RWPE1 (cell line): Measurements from ENCODE around the gene GPR137.

Experiments used
- CTCF ChIA-PET: fragments of 350-600 bp; sonication (Branson Sonifier 250); formaldehyde crosslinking; extraction: SDS; loops from one replicate; lab custom pipeline; 2021; lab: Yijun Ruan, JAX
- POLR2A ChIA-PET: fragments of 400-600 bp; formaldehyde crosslinking; extraction: SDS; loops from one replicate; lab custom pipeline; 2020; ENCODE audit warnings: antibody characterized with exemption; ENCODE audit not compliant: low non-redundant PET; lab: Yijun Ruan, JAX
- DNase-seq: peaks from one replicate; pipeline ENCODE4 v3.0.0; 2012; ENCODE audit warnings: low spot score
- H3K27ac ChIP-seq: fragments of 450-650 bp; 2 replicates; pipeline ENCODE4 v1.5.1; 2017
- TF ChIP-seq, protein P1 (sequence below): fragments of 450-650 bp; conservative IDR thresholded peaks from 2 replicates; pipeline ENCODE4 v1.5.1; 2017; ENCODE audit warnings: low read depth, mild to moderate bottlenecking

GPR137 gene

DNA sequence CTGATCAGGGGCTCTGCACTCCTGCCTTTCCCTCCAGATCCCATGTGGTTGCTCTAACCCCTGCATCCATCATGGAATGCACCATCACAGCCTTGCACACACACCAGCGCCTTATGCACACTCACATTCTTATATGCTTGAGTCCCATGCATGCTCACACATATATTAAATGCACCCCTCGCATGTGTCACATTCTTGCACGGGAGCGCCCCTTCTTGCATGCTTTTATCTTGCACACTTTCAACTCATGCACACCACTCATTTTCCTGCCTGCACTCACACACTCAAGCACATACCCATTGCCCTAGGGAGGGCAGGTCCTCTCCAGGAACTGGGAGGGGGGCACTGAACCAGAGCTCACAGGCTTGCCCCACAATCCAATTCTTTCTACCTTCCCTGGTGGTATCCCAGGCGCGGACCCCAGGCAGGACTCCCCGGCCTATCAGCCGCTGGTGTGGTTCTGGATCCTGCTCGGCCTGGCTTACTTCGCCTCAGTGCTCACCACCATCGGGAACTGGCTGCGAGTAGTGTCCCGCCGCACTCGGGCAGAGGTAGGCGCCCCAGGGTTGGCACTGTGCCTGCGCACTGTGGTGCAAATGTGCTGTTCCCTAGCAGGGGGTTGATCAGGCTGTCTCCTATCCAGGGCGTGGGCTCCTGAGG lies 12.2 kb downstream of the GPR137 start:
- POLR2A ChIA-PET, result no interaction called here
- CTCF ChIA-PET, result no interaction called here
- no peak for DNase-seq
- TF ChIP-seq, protein P1, sequence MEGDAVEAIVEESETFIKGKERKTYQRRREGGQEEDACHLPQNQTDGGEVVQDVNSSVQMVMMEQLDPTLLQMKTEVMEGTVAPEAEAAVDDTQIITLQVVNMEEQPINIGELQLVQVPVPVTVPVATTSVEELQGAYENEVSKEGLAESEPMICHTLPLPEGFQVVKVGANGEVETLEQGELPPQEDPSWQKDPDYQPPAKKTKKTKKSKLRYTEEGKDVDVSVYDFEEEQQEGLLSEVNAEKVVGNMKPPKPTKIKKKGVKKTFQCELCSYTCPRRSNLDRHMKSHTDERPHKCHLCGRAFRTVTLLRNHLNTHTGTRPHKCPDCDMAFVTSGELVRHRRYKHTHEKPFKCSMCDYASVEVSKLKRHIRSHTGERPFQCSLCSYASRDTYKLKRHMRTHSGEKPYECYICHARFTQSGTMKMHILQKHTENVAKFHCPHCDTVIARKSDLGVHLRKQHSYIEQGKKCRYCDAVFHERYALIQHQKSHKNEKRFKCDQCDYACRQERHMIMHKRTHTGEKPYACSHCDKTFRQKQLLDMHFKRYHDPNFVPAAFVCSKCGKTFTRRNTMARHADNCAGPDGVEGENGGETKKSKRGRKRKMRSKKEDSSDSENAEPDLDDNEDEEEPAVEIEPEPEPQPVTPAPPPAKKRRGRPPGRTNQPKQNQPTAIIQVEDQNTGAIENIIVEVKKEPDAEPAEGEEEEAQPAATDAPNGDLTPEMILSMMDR, result no peak
- H3K27ac ChIP-seq, result peak overlapping the region; percentile 42; the same call in 1 of the 2 replicates

DNA sequence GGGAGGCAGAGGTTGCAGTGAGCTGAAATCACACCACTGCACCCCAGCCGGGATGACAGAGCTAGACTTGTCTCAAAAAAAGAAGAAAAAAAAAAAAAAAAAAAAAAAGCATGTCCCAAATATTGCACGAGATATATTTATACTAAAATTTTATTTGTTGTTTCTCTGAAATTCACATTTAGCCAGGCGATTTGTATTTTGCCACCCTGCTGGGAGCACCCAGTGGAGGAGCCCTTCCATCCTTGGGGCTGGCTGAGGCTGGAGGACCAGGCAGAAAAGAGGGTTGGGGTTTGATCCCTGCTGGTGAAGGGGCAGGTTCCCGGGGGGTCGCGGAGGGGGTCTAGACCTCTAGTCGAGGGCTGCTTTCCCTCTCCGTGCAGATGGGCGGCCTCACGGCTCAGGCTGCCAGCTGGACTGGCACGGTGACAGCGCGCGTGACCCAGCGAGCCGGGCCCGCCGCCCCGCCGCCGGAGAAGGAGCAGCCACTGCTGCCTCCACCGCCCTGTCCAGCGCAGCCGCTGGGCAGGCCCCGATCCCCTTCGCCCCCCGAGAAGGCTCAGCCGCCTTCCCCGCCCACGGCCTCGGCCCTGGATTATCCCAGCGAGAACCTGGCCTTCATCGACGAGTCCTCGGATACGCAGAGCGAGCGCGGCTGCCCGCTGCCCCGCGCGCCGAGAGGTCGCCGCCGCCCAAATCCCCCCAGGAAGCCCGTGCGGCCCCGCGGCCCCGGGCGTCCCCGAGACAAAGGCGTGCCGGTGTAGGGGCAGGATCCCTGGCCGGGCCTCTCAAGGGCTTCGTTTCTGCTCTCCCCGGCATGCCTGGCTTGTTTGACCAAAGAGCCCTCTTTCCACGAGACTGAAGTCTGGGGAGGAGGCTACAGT lies 13.6 kb downstream of the GPR137 start:
- CTCF ChIA-PET, result interaction anchor here (0.7 kb wide), 1 partner anchor 34 kb away, joined by 5 read pairs; no protein-coding TSS in a partner anchor
- peak overlapping the region; percentile 42 for H3K27ac ChIP-seq
- POLR2A ChIA-PET, result no interaction called here
- DNase-seq, result no peak
- TF ChIP-seq, protein P1, result no peak

DNA sequence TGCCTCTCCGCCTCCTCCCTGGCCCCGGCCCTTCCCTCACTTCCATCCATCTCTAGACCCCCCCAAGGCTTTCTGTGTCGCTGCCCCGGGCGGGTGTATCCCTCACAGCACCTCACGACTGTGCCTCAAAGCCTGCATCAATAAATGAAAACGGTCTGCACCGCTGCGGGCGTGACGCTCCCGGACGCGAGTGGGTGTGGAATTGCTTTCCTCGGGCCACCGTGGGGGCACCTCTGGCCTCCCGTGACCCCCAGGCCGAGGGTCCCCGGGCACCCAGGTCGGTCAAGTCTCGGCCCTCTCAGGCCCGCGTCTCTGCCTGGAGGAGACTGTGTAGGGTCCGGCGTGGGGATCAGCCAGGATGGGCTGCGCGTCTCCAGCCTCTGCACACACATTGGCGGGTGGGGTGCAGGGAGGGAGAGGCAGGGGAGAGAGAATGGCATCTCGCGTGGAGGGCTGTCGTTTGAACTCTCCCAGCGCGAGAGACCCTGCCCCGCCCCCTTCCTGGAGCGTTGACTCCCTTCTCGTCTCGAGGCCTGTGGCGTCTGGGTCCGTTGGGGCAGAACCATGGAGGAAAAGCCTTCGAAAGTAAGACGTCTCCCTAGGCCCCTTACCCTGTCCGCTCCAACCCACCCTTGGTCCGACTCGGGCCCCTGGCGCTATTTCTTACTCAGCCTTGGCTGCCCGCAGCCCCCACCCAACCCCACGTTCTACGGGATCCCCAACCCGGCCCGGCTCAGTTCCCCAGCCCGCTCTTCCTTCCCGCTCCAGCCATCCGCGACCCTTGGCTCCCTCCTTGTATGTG lies 14.4 kb downstream of the GPR137 start, which contains the start of gene CATSPERZ:
Gene CATSPERZ (plus strand): TSS at position 512 of the 802 bp plus-strand sequence. CDS start 53 bp downstream, at position 565.
- ChIA-PET POLR2A (interaction anchor here (1.0 kb wide), 1 partner anchor 94 kb away, joined by 3 read pairs; the partner anchor contains the start of gene FERMT3), CTCF (interaction anchor here (0.5 to 3.0 kb wide), 21 partner anchors 11 to 197 kb away, joined by 3 to 30 read pairs (median 5); partner anchors contain the start of genes BAD, FERMT3, NUDT22 and PLCB3)
- TF ChIP-seq, protein P1, result no peak
- peak within 1 kb of the TSS; percentile 100 for H3K27ac ChIP-seq
- DNase-seq, result no peak

DNA sequence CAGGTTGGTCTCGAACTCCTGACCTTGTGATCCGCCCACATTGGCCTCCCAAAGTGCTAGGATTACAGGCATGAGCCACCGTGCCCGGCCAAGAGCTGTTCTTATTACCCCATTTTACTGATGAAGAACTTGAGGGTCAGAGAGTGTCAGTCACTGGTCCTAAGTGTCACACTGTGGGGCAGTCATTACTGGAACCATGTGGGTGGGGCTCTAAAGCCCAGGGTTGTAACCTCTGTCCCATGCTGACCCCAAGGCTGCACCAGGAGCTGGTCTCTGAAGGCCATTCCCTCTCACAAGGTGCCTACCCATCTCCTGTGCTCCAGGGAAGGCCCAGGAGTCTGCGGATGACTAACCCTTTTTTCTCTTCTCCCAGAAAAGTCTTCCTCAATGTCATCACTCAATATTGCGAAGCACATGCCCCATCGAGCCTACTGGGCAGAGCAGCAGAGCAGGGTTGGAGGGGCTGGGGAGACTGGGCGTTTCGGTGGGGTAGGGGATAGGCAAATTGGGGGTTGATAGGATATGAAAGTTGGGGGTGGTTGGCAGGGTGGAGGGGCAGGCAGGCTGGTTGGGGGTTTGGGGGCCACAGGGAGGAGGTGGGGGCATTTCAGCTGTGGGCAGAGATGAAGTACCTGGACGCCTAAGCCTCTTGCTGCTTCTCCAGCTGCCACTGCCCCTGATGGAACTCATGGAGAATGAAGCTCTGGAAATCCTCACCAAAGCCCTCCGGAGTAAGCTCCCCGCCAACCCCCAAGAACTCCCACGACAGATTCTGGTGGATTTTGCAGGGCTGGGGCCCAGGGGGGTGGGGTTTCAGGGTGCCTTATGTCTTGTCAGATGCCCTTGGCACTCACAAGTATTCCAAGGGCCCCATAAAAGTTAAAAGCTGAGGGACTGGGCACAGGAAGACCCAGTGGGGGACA lies 17.7 kb downstream of the GPR137 start:
- TF ChIP-seq, protein P1, result no peak
- H3K27ac ChIP-seq, result peak overlapping the region; percentile 100
- CTCF ChIA-PET, result interaction anchor here (0.5 to 3.0 kb wide), 8 partner anchors 8 to 247 kb away, joined by 3 to 30 read pairs (median 4); partner anchors contain the start of genes PLCB3 and STIP1
- DNase-seq, result no peak
- POLR2A ChIA-PET, result interaction anchor here (0.6 kb wide), 1 partner anchor 58 kb away, joined by 6 read pairs; no protein-coding TSS in a partner anchor

DNA sequence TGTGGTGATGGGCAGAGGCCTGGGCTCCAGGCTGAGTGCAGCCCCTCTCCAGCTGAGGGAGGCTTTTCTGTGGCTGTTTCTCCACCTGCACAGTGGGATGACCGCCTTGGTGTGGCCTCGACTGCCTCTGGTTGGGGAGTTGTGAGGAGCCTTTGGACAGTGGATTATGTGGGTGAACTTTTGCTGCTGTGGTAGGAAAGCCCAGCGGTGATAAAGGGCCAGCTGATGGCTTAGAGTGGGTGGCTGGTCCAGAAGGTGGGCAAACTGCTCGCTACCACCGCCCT lies 18.3 kb downstream of the GPR137 start:
- TF ChIP-seq, protein P1, result no peak
- no peak for DNase-seq
- peak overlapping the region; percentile 100 for H3K27ac ChIP-seq
- CTCF ChIA-PET, result interaction anchor here (0.5 to 1.3 kb wide), 6 partner anchors 9 to 246 kb away, joined by 3 to 5 read pairs (median 4); partner anchors contain the start of genes PLCB3 and STIP1
- POLR2A ChIA-PET, result no interaction called here
